ENCODE measurements around the gene CYP2A7.
"Not testable (repeated sequence)": the region's sequence is repeated elsewhere in the genome, so short reads cannot be mapped to it uniquely, and the experiment has no call there.

DNA sequence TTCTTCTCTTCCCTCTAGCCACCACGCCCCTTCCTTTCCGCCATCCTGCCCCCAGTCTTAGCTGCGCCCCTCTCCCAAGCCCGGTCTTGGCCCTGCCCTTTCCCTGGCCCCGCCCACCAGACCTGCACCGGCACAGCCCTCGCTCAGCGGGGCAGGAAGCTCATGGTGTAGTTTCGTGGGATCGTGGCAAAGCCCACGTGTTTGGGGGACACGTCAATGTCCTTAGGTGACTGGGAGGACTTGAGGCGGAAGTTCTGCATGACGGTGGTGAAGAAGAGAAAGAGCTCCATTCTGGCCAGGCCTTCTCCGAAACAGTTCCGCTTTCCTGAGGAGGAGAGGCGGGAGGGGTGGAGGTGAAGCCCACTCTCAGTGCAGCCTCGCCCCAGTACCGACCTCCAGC lies 38.4 kb downstream of the CYP2A7 start:
- TF ChIP-seq, protein P1, sequence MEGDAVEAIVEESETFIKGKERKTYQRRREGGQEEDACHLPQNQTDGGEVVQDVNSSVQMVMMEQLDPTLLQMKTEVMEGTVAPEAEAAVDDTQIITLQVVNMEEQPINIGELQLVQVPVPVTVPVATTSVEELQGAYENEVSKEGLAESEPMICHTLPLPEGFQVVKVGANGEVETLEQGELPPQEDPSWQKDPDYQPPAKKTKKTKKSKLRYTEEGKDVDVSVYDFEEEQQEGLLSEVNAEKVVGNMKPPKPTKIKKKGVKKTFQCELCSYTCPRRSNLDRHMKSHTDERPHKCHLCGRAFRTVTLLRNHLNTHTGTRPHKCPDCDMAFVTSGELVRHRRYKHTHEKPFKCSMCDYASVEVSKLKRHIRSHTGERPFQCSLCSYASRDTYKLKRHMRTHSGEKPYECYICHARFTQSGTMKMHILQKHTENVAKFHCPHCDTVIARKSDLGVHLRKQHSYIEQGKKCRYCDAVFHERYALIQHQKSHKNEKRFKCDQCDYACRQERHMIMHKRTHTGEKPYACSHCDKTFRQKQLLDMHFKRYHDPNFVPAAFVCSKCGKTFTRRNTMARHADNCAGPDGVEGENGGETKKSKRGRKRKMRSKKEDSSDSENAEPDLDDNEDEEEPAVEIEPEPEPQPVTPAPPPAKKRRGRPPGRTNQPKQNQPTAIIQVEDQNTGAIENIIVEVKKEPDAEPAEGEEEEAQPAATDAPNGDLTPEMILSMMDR (IDR thresholded peaks at IDR 0.05), result not testable (repeated sequence)
- not testable (repeated sequence) for TF ChIP-seq ESRRA (IDR thresholded peaks at IDR 0.05; ENCODE audit: borderline replicate concordance, low read length); HDAC2 (IDR thresholded peaks at IDR 0.05); HEYL (CRISPR knock-in tag; IDR thresholded peaks at IDR 0.05); POLR2A (IDR thresholded peaks at IDR 0.05; ENCODE audit: low read length); RAD21 (conservative IDR thresholded peaks at IDR 0.05 in 1 of 2, IDR thresholded peaks at IDR 0.05 in 1 of 2)
- TF ChIP-seq, protein P2, sequence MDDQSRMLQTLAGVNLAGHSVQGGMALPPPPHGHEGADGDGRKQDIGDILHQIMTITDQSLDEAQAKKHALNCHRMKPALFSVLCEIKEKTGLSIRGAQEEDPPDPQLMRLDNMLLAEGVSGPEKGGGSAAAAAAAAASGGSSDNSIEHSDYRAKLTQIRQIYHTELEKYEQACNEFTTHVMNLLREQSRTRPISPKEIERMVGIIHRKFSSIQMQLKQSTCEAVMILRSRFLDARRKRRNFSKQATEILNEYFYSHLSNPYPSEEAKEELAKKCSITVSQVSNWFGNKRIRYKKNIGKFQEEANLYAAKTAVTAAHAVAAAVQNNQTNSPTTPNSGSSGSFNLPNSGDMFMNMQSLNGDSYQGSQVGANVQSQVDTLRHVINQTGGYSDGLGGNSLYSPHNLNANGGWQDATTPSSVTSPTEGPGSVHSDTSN (IDR thresholded peaks at IDR 0.05), result not testable (repeated sequence)
